Large intestine (tissue), 1 donor: ENCODE results near the gene IGFBP6. TPM values are rescaled to one million over a fixed set of nuclear protein-coding genes. Genes with fewer than 3 reads are reported as not detected.

Source experiments
- polyA plus RNA-seq: library from polyadenylated mRNA; unstranded; fragments of 120-200 nt; gene quantifications from one replicate; pipeline ENCODE4 v1.2.1, GENCODE V29; 2013

The IGFBP6 gene
- polyA plus RNA-seq, 1 donor: 19.7 TPM

Other genes with a start within 250 kb of the IGFBP6 start
- not detected for gene KRT78, start 248.7 kb upstream of the IGFBP6 start, polyA plus RNA-seq
- gene KRT8, start 192.6 kb upstream of the IGFBP6 start, polyA plus RNA-seq: 1,338 TPM
- gene KRT18, start 148.5 kb upstream of the IGFBP6 start, polyA plus RNA-seq: 903 TPM
- 418 TPM for gene EIF4B, start 91.2 kb upstream of the IGFBP6 start, polyA plus RNA-seq
- gene TNS2, start 47.6 kb upstream of the IGFBP6 start, polyA plus RNA-seq: 43.5 TPM
- gene SPRYD3, start 18.3 kb upstream of the IGFBP6 start, polyA plus RNA-seq: 25.0 TPM
- 126 TPM for gene SOAT2, start 5.8 kb downstream of the IGFBP6 start, polyA plus RNA-seq
- gene ZNF740, start 83.1 kb downstream of the IGFBP6 start, polyA plus RNA-seq: 23.7 TPM
- gene CSAD, start 83.3 kb downstream of the IGFBP6 start, polyA plus RNA-seq: 60.0 TPM
- 9.5 TPM for gene ITGB7, start 109.6 kb downstream of the IGFBP6 start, polyA plus RNA-seq
- 11.6 TPM for gene RARG, start 134.5 kb downstream of the IGFBP6 start, polyA plus RNA-seq
- 31.2 TPM for gene ESPL1, start 170.6 kb downstream of the IGFBP6 start, polyA plus RNA-seq
- 667 TPM for gene PFDN5, start 197.9 kb downstream of the IGFBP6 start, polyA plus RNA-seq
- gene MYG1, start 202.0 kb downstream of the IGFBP6 start, polyA plus RNA-seq: 46.3 TPM
- 63.8 TPM for gene AAAS, start 223.9 kb downstream of the IGFBP6 start, polyA plus RNA-seq
- gene SP7, start 238.7 kb downstream of the IGFBP6 start, polyA plus RNA-seq: 0.01 TPM